ENCODE data around the gene WDR75.

WDR75 gene

GRCh38 chr2:189408294-189408693 is 33.0 kb upstream of the WDR75 start:
- no peak for TF ChIP-seq CTCF (conservative IDR thresholded peaks at IDR 0.05; ENCODE audit: low read length)
- no peak for DNase-seq (ENCODE audit: low read depth)

GRCh38 chr2:189409131-189409530 is 32.1 kb upstream of the WDR75 start:
- no peak overlapping the region for H3K4me3 ChIP-seq (ENCODE audit: low read length)
- no peak for DNase-seq (ENCODE audit: low read depth)
- TF ChIP-seq CTCF (conservative IDR thresholded peaks at IDR 0.05; ENCODE audit: low read length): no peak

More at GRCh38 chr2:189408294-189408693, 33.0 kb upstream of the WDR75 start:
- no peak overlapping the region for H3K4me3 ChIP-seq (ENCODE audit: low read length)

GRCh38 chr2:189409647-189410046 is 31.6 kb upstream of the WDR75 start:
- TF ChIP-seq CTCF (conservative IDR thresholded peaks at IDR 0.05; ENCODE audit: low read length): no peak
- H3K4me3 ChIP-seq (ENCODE audit: low read length): no peak overlapping the region
- no peak for DNase-seq (ENCODE audit: low read depth)

GRCh38 chr2:189411860-189412259 is 29.4 kb upstream of the WDR75 start:
- no peak overlapping the region for H3K4me3 ChIP-seq (ENCODE audit: low read length)
- TF ChIP-seq CTCF (conservative IDR thresholded peaks at IDR 0.05; ENCODE audit: low read length): no peak
- DNase-seq (ENCODE audit: low read depth): peak; percentile 94

GRCh38 chr2:189412330-189412953 is 28.8 kb upstream of the WDR75 start:
- TF ChIP-seq CTCF (conservative IDR thresholded peaks at IDR 0.05; ENCODE audit: low read length): peak; percentile 70
- H3K4me3 ChIP-seq (ENCODE audit: low read length): no peak overlapping the region
- DNase-seq (ENCODE audit: low read depth): peak; percentile 68

- no peak for TF ChIP-seq CTCF (conservative IDR thresholded peaks at IDR 0.05; ENCODE audit: low read length)
- DNase-seq (ENCODE audit: low read depth): no peak
- H3K4me3 ChIP-seq (ENCODE audit: low read length): no peak overlapping the region
These were observed 28.0 kb upstream of the WDR75 start for GRCh38 chr2:189413249-189413648.

- peak; percentile 75 for DNase-seq (ENCODE audit: low read depth)
- no peak overlapping the region for H3K4me3 ChIP-seq (ENCODE audit: low read length)
- TF ChIP-seq CTCF (conservative IDR thresholded peaks at IDR 0.05; ENCODE audit: low read length): no peak
These were observed 19.6 kb upstream of the WDR75 start for GRCh38 chr2:189421644-189422043.

Data from AG10803 (cell line).